Activated CD4-positive, alpha-beta T cell treated with anti-CD3 and anti-CD28 coated beads, Interleukin-10, Interleukin-2, amounts not matched to agents 100 ng/mL and 50 ng/mL, durations not matched to agents 16 hours and 8 hours (primary cell): ENCODE results near the gene POMT2.

Experiments used
- DNase-seq: peaks from one replicate; pipeline ENCODE4 v3.0.0-alpha.2; 2020

POMT2 gene

GRCh38 chr14:77238356-77238755 is 82.3 kb downstream of the POMT2 start:
- DNase-seq, result no peak

- DNase-seq, result no peak
Observed at GRCh38 chr14:77236814-77237213, 83.9 kb downstream of the POMT2 start.

- DNase-seq, result no peak
Observed at GRCh38 chr14:77231721-77232120, 89.0 kb downstream of the POMT2 start.

GRCh38 chr14:77230914-77231313 is 89.8 kb downstream of the POMT2 start:
- DNase-seq, result no peak

GRCh38 chr14:77228056-77228455 is 92.6 kb downstream of the POMT2 start:
- no peak for DNase-seq

- DNase-seq, result no peak
Observed at GRCh38 chr14:77225892-77226557, 94.7 kb downstream of the POMT2 start.

- DNase-seq, result no peak
Observed at GRCh38 chr14:77225254-77225653, 95.4 kb downstream of the POMT2 start.
